Ectodermal cell (in vitro differentiated cells): ENCODE results near the gene SPAG7.

Source experiments
- H3K27ac ChIP-seq: 2 replicates; pipeline ENCODE4 v1.7.0; 2013; ENCODE audit warnings: mild to moderate bottlenecking, low read depth, low read length; ENCODE audit not compliant: insufficient read depth, poor library complexity, severe bottlenecking
- H3K27me3 ChIP-seq: 2 replicates; pipeline ENCODE4 v1.7.0; 2013; ENCODE audit warnings: mild to moderate bottlenecking, low read length; ENCODE audit not compliant: insufficient read depth, control insufficient read depth, poor library complexity, severe bottlenecking
- H3K36me3 ChIP-seq: one replicate; pipeline ENCODE4 v1.7.0; 2013; ENCODE audit warnings: low read length; ENCODE audit not compliant: control insufficient read depth, insufficient read depth
- H3K4me1 ChIP-seq: one replicate; pipeline ENCODE4 v1.7.0; 2013; ENCODE audit warnings: low read length; ENCODE audit not compliant: control insufficient read depth, insufficient read depth
- H3K4me3 ChIP-seq: 2 replicates; pipeline ENCODE4 v1.7.0; 2013; ENCODE audit warnings: low read depth, low read length, control low read depth; ENCODE audit not compliant: insufficient read depth
- H3K9me3 ChIP-seq: 2 replicates; pipeline ENCODE4 v1.7.0; 2013; ENCODE audit warnings: mild to moderate bottlenecking, low read length, moderate library complexity; ENCODE audit not compliant: control insufficient read depth
- WGBS, 2 experiments: methylation state at CpG; one replicate each; pipeline ENCODE4 v1.1.7; 2013; ENCODE audit warnings: missing lambda C conversion rate in 2 of 2; 5-methylcytosine and 5-hydroxymethylcytosine counted together

Gene SPAG7

DNA sequence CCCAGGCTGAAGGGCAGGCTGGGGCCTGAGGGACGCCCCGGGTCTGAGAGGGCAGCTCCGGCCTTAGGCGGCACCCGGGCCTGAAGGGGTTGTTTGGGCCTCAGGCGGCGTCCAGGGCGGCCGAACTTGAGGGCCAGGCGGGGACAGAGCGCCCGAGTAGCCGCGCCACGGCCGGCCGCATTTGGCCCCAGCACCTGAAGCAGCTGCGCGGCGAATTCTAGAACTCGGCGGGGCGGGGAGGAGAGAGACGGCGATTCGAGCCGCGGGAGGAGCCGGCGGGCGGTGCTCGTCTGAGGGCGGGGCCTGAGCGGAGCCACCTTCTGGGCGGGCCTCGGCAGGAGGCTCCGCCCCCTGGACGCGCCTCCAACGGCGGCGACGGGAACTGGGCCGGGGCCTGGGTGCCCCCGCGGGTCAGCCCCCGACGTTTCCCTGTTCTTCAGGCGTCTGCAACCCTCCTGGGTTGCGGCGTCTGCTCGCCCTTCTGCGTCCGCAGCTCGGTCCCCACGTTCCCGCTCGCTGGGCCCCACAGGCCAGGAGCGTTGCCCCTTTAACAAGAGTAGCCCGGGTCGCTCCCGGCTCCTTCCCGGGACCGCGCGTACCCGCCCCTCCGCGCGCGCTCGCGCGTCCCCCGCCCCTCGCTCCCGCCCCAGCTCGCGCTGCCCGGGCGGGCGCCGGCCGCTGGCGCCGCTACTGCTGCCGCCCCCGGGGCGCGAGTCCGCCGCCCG is 29.8 kb upstream of the SPAG7 start, which contains the start of the genes INCA1 and KIF1C:
Gene INCA1, minus strand, starts transcription at position 221 of the 725 bp plus-strand sequence. CDS start 3,085 bp downstream, outside the sequence.
Gene KIF1C, plus strand, starts transcription at position 649 of the 725 bp plus-strand sequence. CDS start 2,297 bp downstream, outside the sequence.
- Histone ChIP-seq H3K4me3 (peak within 1 kb of the TSS; percentile 89), H3K27ac (peak within 1 kb of the TSS; percentile 69), H3K36me3 (peaks cover 15% of the 10 kb centered on the region), H3K9me3 (no peaks in the 10 kb centered on the region), H3K4me1 (peaks cover 17% of the 10 kb centered on the region), H3K27me3 (peaks cover 24% of the 10 kb centered on the region)
- 1% methylated on average over 93 of the region's 93 CpGs for WGBS, 2 experiments

DNA sequence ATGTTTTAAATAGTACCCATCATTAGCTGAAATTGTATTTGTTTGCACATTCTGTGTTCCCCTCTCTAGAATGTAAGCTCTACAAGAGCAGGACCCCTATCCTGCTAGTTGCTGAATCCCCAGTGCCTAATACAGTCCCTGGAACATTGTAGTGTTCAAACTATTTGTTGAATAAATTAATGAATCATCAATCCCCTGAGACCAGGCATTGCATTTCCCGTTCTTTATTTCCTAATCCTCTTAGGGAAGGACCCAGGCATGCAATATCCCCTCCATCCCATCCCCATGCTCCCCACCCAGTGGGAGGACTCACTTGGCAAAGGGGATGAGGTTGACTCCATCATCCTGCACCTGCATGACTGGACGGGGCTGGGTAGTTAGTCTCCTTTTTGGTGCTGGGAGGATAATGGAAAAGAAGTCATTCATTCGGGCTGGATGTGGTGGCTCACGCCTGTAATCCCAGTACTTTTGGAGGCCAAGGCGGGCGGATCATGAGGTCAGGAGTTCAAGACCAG is 26.5 kb upstream of the SPAG7 start:
- Histone ChIP-seq H3K4me1 (peaks cover 8% of the 10 kb centered on the region), H3K36me3 (no peaks in the 10 kb centered on the region), H3K27me3 (peaks cover 24% of the 10 kb centered on the region), H3K4me3 (no peak overlapping the region), H3K27ac (no peak overlapping the region), H3K9me3 (no peaks in the 10 kb centered on the region)
- 88 to 89% methylated on average over 6 of the region's 6 CpGs for WGBS, 2 experiments

GRCh38 chr17:4987767-4988567 is 20.4 kb upstream of the SPAG7 start:
- no peak overlapping the region for H3K27ac ChIP-seq
- H3K36me3 ChIP-seq, result no peaks in the 10 kb centered on the region
- peaks cover 11% of the 10 kb centered on the region for H3K27me3 ChIP-seq
- WGBS, 2 experiments, result 25 to 26% methylated on average over 30 of the region's 30 CpGs
- peaks cover 10% of the 10 kb centered on the region for H3K4me1 ChIP-seq
- no peaks in the 10 kb centered on the region for H3K9me3 ChIP-seq
- H3K4me3 ChIP-seq, result peak overlapping the region; percentile 76

DNA sequence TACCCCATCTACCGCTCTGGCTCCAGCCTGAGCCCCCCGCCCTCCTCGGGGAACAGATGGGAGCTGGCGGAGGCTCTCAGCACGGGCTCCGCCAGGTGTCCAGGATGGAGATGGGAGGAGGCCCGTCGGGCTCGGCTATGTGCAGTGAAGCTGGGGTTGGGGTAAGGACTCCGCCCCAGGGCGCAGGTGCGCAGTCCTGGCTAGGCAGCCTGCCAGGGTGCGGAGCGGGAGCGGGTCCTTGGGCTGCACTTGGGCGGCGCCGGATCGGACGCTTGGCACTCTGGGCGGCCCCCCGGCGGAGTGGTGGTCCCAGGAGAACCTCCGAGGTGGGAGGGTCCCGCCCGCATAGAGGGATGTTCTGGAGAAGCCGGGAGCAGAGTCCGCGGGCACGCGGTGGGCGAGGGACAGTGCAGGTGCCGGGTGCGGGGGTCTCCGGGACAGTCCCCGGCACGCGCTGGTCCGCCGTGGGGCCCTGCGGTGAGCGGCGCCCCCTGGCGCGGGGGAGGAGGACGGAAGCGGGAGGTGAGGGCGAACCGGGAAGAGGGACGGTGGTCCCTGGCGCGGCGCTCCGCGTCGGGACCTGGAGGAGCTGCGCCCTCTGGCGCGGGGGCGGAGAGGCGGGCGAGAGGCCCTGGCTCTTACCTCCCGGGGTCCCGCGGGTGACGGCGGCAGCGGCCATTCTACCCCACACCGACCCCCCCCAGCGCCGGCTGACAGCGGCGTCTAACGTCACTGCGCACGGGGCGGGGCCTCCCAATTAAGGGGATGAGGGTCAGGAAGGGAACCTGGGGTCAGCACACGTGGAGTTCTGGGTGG is 19.5 kb upstream of the SPAG7 start, which contains the start of gene CAMTA2:
Gene CAMTA2, minus strand, starts transcription at position 725 of the 816 bp plus-strand sequence. CDS start 1,453 bp downstream, outside the sequence.
- WGBS, 2 experiments, result 2 to 3% methylated on average over 78 of the region's 78 CpGs
- Histone ChIP-seq H3K27me3 (peaks cover 11% of the 10 kb centered on the region), H3K4me3 (peak within 1 kb of the TSS; percentile 76), H3K27ac (no peak within 1 kb of the TSS), H3K36me3 (no peaks in the 10 kb centered on the region), H3K9me3 (no peaks in the 10 kb centered on the region), H3K4me1 (peaks cover 10% of the 10 kb centered on the region)

GRCh38 chr17:4986403-4986802 is 18.8 kb upstream of the SPAG7 start:
- H3K36me3 ChIP-seq, result no peaks in the 10 kb centered on the region
- H3K27ac ChIP-seq, result no peak overlapping the region
- peaks cover 10% of the 10 kb centered on the region for H3K4me1 ChIP-seq
- peak overlapping the region; percentile 76 for H3K4me3 ChIP-seq
- WGBS, 2 experiments, result 81 to 89% methylated on average over 5 of the region's 5 CpGs
- peaks cover 11% of the 10 kb centered on the region for H3K27me3 ChIP-seq
- H3K9me3 ChIP-seq, result no peaks in the 10 kb centered on the region

GRCh38 chr17:4982305-4982704 is 14.7 kb upstream of the SPAG7 start:
- Histone ChIP-seq H3K27ac (no peak overlapping the region), H3K9me3 (no peaks in the 10 kb centered on the region), H3K27me3 (no peaks in the 10 kb centered on the region), H3K36me3 (no peaks in the 10 kb centered on the region), H3K4me3 (no peak overlapping the region), H3K4me1 (no peaks in the 10 kb centered on the region)
- WGBS, 2 experiments, result 72 to 74% methylated on average over 5 of the region's 5 CpGs

GRCh38 chr17:4980644-4981216 is 13.1 kb upstream of the SPAG7 start:
- Histone ChIP-seq H3K36me3 (no peaks in the 10 kb centered on the region), H3K27me3 (no peaks in the 10 kb centered on the region), H3K27ac (no peak overlapping the region), H3K9me3 (no peaks in the 10 kb centered on the region), H3K4me3 (no peak overlapping the region), H3K4me1 (no peaks in the 10 kb centered on the region)
- 56 to 59% methylated on average over 6 of the region's 6 CpGs for WGBS, 2 experiments

DNA sequence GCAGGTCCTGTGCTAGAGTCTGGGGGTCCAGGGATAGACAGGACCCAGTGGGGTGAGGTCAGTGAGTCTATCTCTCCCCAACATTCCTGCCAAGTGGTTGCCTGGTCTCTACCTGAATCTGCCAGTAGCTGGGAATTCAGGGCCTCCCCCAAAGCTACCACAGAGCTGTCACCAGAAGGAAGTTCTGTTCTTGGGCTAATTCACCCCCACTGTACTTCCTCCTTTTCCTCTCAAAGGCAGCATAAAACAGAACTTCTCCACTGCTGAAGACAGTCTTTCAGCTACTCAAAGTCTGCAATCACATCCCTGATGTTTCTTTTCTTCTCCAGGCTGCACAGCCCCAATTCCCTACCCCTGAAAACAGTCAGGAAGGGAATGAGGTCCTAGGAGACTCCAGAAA is 11.1 kb upstream of the SPAG7 start:
- H3K36me3 ChIP-seq, result no peaks in the 10 kb centered on the region
- no peaks in the 10 kb centered on the region for H3K27me3 ChIP-seq
- no peak overlapping the region for H3K4me3 ChIP-seq
- H3K27ac ChIP-seq, result no peak overlapping the region
- no peaks in the 10 kb centered on the region for H3K9me3 ChIP-seq
- no peaks in the 10 kb centered on the region for H3K4me1 ChIP-seq

GRCh38 chr17:4974115-4974670 is 6.6 kb upstream of the SPAG7 start:
- H3K27ac ChIP-seq, result no peak overlapping the region
- H3K4me3 ChIP-seq, result no peak overlapping the region
- no peaks in the 10 kb centered on the region for H3K27me3 ChIP-seq
- H3K4me1 ChIP-seq, result no peaks in the 10 kb centered on the region
- no peaks in the 10 kb centered on the region for H3K36me3 ChIP-seq
- H3K9me3 ChIP-seq, result no peaks in the 10 kb centered on the region
- 90% methylated on average over 9 of the region's 9 CpGs for WGBS, 2 experiments
